GM18498 (cell line): Measurements from ENCODE around the gene ZNF776.
"Not testable (repeated sequence)": the region's sequence is repeated elsewhere in the genome, so short reads cannot be mapped to it uniquely, and the experiment has no call there.

ENCODE experiments used
- ATAC-seq: cut with Tn5 transposase; IDR thresholded peaks from one replicate; pipeline ENCODE4 v1.9.1; 2021; ENCODE audit warnings: mild to moderate bottlenecking, moderate library complexity; ENCODE audit not compliant: unreplicated experiment

Gene ZNF776

GRCh38 chr19:57776764-57777296 lies 30.2 kb downstream of the ZNF776 start:
- ATAC-seq: no peak

GRCh38 chr19:57778336-57778735 lies 31.7 kb downstream of the ZNF776 start:
- no peak for ATAC-seq

- ATAC-seq: no peak
Measured at GRCh38 chr19:57779220-57779845, 32.7 kb downstream of the ZNF776 start.

GRCh38 chr19:57786286-57786685 lies 39.7 kb downstream of the ZNF776 start:
- ATAC-seq: no peak

- ATAC-seq: no peak
Measured at GRCh38 chr19:57786906-57787305, 40.3 kb downstream of the ZNF776 start.

GRCh38 chr19:57788114-57788692 lies 41.6 kb downstream of the ZNF776 start:
- no peak for ATAC-seq

GRCh38 chr19:57789288-57789687 lies 42.7 kb downstream of the ZNF776 start:
- no peak for ATAC-seq

- ATAC-seq: not testable (repeated sequence)
Measured at GRCh38 chr19:57796580-57796979, 50.0 kb downstream of the ZNF776 start.

GRCh38 chr19:57800696-57801095 lies 54.1 kb downstream of the ZNF776 start:
- ATAC-seq: no peak

- ATAC-seq: no peak
Measured at GRCh38 chr19:57802269-57802668, 55.7 kb downstream of the ZNF776 start.

GRCh38 chr19:57803265-57803593 lies 56.6 kb downstream of the ZNF776 start:
- no peak for ATAC-seq

- no peak for ATAC-seq
Measured at GRCh38 chr19:57803594-57804325, 57.1 kb downstream of the ZNF776 start.

- ATAC-seq: no peak
Measured at GRCh38 chr19:57807541-57807940, 60.9 kb downstream of the ZNF776 start.
